HL-60 (cell line): ENCODE data around the gene DISP2.

Source experiments
- CTCF ChIP-seq: IDR thresholded peaks from one replicate; pipeline ENCODE4 v1.5.1; 2011; ENCODE audit warnings: low read length, control low read depth, inconsistent platforms; ENCODE audit not compliant: insufficient read depth
- GABPA ChIP-seq: IDR thresholded peaks from 2 replicates; pipeline ENCODE4 v1.6.1; 2012; ENCODE audit warnings: low read depth
- POLR2AphosphoS5 ChIP-seq: IDR thresholded peaks from 2 replicates; pipeline ENCODE4 v1.6.1; 2012; ENCODE audit warnings: low read depth
- REST ChIP-seq: IDR thresholded peaks from 2 replicates; pipeline ENCODE4 v1.6.1; 2012; ENCODE audit warnings: low read depth; ENCODE audit not compliant: insufficient replicate concordance
- SPI1 ChIP-seq: IDR thresholded peaks from 2 replicates; pipeline ENCODE4 v1.6.1; 2012; ENCODE audit warnings: low read depth, mild to moderate bottlenecking, borderline replicate concordance

GRCh38 chr15:40379853-40380252 lies 21.8 kb downstream of the DISP2 start:
- TF ChIP-seq CTCF = no peak
- peak; percentile 51; the same call in 1 of the 2 replicates for TF ChIP-seq SPI1
- no peak for TF ChIP-seq REST
- no peak for TF ChIP-seq POLR2AphosphoS5
- TF ChIP-seq GABPA = no peak
